ENCODE data around the gene NEDD4L.
A peak's percentile ranks its signal among the peaks of the same experiment; 100 is the strongest.

The NEDD4L gene

DNA sequence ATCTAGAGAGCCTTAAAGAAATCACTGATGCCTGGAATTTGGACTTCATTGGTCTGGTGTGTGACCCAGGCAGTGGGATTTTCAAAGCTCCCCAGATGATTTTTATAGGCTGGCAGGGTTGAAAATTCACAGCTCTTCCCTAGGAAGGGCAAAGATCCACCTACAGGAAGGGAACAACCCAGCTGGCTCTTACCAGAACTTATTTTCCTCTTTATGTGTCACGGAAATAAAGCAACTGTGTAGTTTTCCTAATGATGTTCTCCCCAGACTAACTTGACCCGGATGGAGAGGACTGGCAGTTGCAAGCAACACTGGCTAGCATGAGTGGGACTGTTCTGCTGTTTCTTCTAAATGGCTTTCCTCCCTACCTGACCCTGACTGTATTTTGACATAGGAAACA lies 349.3 kb downstream of the NEDD4L start:
- DNase-seq = no peak

GRCh38 chr18:58394046-58394445 lies 350.0 kb downstream of the NEDD4L start:
- Mint-ChIP-seq H3K4me1 (peaks cover 0 to 5% of the 10 kb centered on the region in 2 donors), H3K27me3 (no peaks in the 10 kb centered on the region), H3K4me3 (no peak overlapping the region), H3K36me3 (peaks cover 0 to 3% of the 10 kb centered on the region in 2 donors), H3K27ac (no peak overlapping the region), H3K9me3 (no peaks in the 10 kb centered on the region)
- ATAC-seq (replicated peaks) (no peak), DNase-seq (no peak)

More for the DNA sequence above, 349.3 kb downstream of the NEDD4L start:
- Mint-ChIP-seq H3K4me3 (no peak overlapping the region), H3K9me3 (no peaks in the 10 kb centered on the region), H3K4me1 (peaks cover 0 to 5% of the 10 kb centered on the region in 2 donors), H3K36me3 (peaks cover 0 to 7% of the 10 kb centered on the region in 2 donors), H3K27me3 (no peaks in the 10 kb centered on the region), H3K27ac (no peak overlapping the region)
- no peak for ATAC-seq (replicated peaks)

GRCh38 chr18:58394602-58395425 lies 350.8 kb downstream of the NEDD4L start:
- H3K36me3 Mint-ChIP-seq = no peaks in the 10 kb centered on the region
- no peak overlapping the region for H3K4me3 Mint-ChIP-seq
- peaks cover 0 to 5% of the 10 kb centered on the region in 2 donors for H3K4me1 Mint-ChIP-seq
- no peak for DNase-seq
- no peaks in the 10 kb centered on the region for H3K27me3 Mint-ChIP-seq
- H3K27ac Mint-ChIP-seq = no peak overlapping the region
- no peaks in the 10 kb centered on the region for H3K9me3 Mint-ChIP-seq
- no peak for ATAC-seq (replicated peaks)

GRCh38 chr18:58396144-58396543 lies 352.1 kb downstream of the NEDD4L start:
- H3K27ac Mint-ChIP-seq = no peak overlapping the region
- DNase-seq = no peak
- no peaks in the 10 kb centered on the region for H3K36me3 Mint-ChIP-seq
- H3K4me1 Mint-ChIP-seq = peaks cover 0 to 7% of the 10 kb centered on the region in 2 donors
- H3K4me3 Mint-ChIP-seq = no peak overlapping the region
- H3K27me3 Mint-ChIP-seq = no peaks in the 10 kb centered on the region
- no peaks in the 10 kb centered on the region for H3K9me3 Mint-ChIP-seq
- no peak for ATAC-seq (replicated peaks)

DNA sequence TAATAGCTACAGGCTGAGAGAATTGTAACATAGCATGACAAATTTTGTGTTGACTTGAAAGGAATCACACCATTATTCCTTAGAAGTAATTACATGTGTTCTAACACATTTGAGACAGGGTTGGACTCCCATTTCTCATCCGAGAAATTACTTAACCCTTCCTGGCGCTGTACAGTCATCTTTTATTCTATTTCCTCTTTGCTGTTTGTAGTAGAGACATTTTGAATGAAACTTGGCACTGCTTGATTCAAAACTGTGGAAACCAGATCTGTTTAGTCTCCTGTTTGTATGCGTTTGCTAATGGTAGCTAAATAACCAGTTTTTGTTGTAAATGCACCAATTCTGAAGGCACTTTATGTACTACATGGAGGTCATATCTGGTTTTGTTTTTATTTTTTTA lies 352.9 kb downstream of the NEDD4L start:
- no peak for DNase-seq
- Mint-ChIP-seq H3K36me3 (no peaks in the 10 kb centered on the region), H3K27ac (no peak overlapping the region), H3K9me3 (no peaks in the 10 kb centered on the region), H3K4me3 (no peak overlapping the region), H3K27me3 (no peaks in the 10 kb centered on the region), H3K4me1 (peaks cover 0 to 7% of the 10 kb centered on the region in 2 donors)
- no peak for ATAC-seq (replicated peaks)

DNA sequence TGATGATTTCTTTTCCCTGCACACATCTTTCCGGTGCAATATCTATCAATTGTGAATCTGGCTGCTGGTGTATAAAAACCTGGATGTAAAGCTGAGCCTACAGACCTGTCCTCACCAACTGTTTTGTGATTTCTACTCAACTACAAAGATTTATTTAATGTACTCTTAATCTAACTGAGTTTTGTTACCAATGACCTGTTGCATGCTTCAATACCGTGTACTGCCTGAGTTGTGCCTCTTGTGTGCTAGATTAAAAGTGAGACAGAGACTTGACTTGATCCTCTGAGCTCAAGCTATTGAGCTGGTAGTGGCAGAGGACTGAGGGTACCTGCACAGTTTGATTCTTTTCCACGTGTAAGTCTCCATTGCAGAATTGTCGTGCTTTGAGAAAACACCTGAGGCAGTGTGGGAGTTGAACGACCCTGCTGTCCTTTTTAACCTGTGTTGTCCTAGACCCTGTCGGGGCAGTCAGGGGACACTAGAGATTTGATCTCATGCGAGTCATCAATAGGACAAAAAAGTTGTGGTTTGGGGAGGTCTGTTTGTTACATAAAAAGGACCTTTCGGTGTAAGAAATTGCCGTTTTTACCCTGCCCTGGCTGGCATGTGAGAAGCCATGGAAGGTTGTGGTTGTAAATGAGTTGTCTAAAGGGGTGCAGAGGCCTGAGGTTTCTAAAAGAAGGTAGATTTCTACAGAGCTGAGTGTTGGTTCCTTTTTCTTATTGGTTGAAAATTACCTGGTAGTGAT lies 353.5 kb downstream of the NEDD4L start:
- Mint-ChIP-seq H3K4me3 (no peak overlapping the region), H3K27ac (no peak overlapping the region), H3K27me3 (no peaks in the 10 kb centered on the region), H3K36me3 (no peaks in the 10 kb centered on the region), H3K9me3 (no peaks in the 10 kb centered on the region), H3K4me1 (peaks cover 0 to 7% of the 10 kb centered on the region in 2 donors)
- ATAC-seq (replicated peaks) (peak in 1 of 2 donors; percentile 38), DNase-seq (no peak)

DNA sequence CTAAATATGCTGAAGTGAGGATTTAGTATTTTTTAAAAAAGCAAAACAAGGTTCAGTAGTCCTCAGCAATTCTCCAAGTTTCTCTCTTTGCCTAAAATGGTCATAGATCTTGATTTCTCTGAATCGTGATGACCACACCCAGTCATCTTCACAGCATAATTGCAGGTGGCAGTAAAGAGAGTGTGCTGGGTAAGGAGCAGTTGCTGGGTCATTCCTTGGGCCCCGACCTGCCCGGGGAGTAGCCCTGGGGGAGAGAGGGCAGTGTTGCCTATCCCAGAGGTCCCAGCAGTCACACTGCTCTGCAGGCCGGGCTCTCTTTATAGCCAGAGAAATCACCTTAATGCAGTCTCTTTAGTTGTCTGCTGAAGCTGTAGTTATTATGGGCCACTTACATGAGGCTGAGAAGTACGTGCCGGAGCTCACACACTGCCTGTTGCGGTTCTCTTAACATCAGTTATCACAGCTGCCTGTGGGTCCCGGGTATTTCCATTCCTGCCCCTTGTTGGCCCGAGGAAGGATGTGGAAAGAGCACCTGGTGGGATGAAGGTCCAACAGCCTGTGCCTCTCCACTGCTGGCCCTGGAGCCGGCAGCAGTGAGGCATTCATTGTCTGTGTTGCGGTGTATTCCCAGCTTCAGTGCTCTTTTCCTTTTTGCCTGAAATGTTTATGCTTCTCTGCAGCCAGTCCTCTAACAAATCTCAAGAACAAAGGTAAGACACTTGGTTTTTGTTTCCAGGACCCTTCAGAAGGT lies 354.8 kb downstream of the NEDD4L start:
- DNase-seq (no peak), ATAC-seq (replicated peaks) (no peak)
- H3K4me1 Mint-ChIP-seq = peaks cover 0 to 9% of the 10 kb centered on the region in 2 donors
- no peaks in the 10 kb centered on the region for H3K27me3 Mint-ChIP-seq
- H3K36me3 Mint-ChIP-seq = no peaks in the 10 kb centered on the region
- no peaks in the 10 kb centered on the region for H3K9me3 Mint-ChIP-seq
- no peak overlapping the region for H3K4me3 Mint-ChIP-seq
- H3K27ac Mint-ChIP-seq = no peak overlapping the region

DNA sequence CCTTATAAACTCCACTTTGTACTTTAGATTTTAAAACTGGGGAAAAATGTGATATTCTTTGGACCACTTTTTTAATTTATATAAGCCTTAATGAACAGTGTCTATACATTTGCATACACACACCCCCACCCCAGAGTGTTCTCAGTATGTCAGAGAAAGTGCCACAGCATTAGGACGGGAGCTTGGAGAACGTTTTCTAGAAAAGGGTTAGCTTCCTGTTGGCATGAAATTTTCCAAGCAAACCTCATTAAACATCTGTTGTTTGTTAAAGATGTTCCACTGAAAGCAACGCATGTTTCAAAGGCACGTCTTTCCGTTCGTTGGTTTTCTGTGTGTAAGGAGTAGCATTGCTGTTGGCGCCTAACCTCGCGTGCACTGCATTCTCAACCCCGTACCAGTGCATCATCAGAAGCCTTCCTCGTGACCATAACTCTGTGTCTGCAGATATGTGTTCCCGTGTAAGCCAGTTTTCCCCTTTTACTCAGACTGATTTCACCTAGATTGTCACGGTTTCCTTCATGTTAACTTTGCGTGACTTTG lies 356.4 kb downstream of the NEDD4L start:
- no peak overlapping the region for H3K4me3 Mint-ChIP-seq
- ATAC-seq (replicated peaks) (no peak), DNase-seq (no peak)
- H3K9me3 Mint-ChIP-seq = no peaks in the 10 kb centered on the region
- H3K27me3 Mint-ChIP-seq = no peaks in the 10 kb centered on the region
- H3K4me1 Mint-ChIP-seq = peaks cover 0 to 9% of the 10 kb centered on the region in 2 donors
- H3K27ac Mint-ChIP-seq = no peak overlapping the region
- no peaks in the 10 kb centered on the region for H3K36me3 Mint-ChIP-seq

- H3K27ac Mint-ChIP-seq = no peak overlapping the region
- H3K27me3 Mint-ChIP-seq = no peaks in the 10 kb centered on the region
- H3K4me1 Mint-ChIP-seq = peaks cover 0 to 9% of the 10 kb centered on the region in 2 donors
- DNase-seq = no peak
- no peaks in the 10 kb centered on the region for H3K36me3 Mint-ChIP-seq
- no peaks in the 10 kb centered on the region for H3K9me3 Mint-ChIP-seq
- no peak overlapping the region for H3K4me3 Mint-ChIP-seq
- no peak for ATAC-seq (replicated peaks)
Observed at GRCh38 chr18:58401191-58401590, 357.2 kb downstream of the NEDD4L start.

- no peak overlapping the region for H3K27ac Mint-ChIP-seq
- no peaks in the 10 kb centered on the region for H3K9me3 Mint-ChIP-seq
- ATAC-seq (replicated peaks) (no peak), DNase-seq (no peak)
- no peaks in the 10 kb centered on the region for H3K27me3 Mint-ChIP-seq
- H3K4me3 Mint-ChIP-seq = no peak overlapping the region
- no peaks in the 10 kb centered on the region for H3K36me3 Mint-ChIP-seq
- H3K4me1 Mint-ChIP-seq = peaks cover 0 to 9% of the 10 kb centered on the region in 2 donors
Observed at GRCh38 chr18:58402247-58402646, 358.2 kb downstream of the NEDD4L start.

GRCh38 chr18:58402951-58403702 lies 359.1 kb downstream of the NEDD4L start:
- Mint-ChIP-seq H3K4me1 (peaks cover 0 to 4% of the 10 kb centered on the region in 2 donors), H3K27ac (peak overlapping the region; percentile 14), H3K9me3 (no peaks in the 10 kb centered on the region), H3K27me3 (no peaks in the 10 kb centered on the region), H3K36me3 (no peaks in the 10 kb centered on the region), H3K4me3 (no peak overlapping the region)
- no peak for DNase-seq
- ATAC-seq (replicated peaks) = peak in 1 of 2 donors; percentile 39

DNA sequence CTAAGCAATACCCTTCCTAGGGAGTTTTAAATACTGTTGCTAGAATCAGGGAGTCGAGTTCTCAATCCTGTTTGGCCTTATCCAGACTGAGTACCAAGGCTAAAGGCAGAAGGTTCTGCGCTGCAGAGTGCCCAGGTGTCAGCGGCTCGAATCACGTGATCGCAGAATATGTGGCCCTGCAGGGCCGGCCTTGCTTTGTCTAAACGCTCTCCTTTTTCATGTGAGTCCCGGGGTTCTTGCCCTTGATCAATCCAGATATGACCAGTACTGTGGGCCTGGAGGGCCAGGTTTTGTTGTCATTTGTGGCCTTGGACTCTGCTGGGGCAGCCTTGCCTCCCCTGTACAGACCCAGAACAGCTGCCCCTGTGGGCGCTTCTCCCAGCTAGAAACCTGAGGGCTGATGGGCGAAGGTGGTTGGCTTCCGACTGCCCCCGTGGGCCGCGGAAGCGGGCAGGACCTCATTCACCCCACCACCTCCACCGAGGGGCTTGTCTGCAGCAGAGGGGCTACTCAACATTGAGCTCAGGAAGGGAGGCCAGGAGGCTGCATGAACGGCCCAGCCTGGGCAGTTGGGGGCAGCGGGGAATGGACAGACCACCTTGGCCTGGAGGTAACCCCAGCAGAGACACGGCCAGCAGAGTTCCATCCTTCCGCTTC lies 359.9 kb downstream of the NEDD4L start:
- Mint-ChIP-seq H3K9me3 (no peaks in the 10 kb centered on the region), H3K27ac (no peak overlapping the region), H3K36me3 (no peaks in the 10 kb centered on the region), H3K27me3 (no peaks in the 10 kb centered on the region), H3K4me1 (peaks cover 0 to 4% of the 10 kb centered on the region in 2 donors), H3K4me3 (no peak overlapping the region)
- ATAC-seq (replicated peaks) = no peak
- no peak for DNase-seq

- Mint-ChIP-seq H3K27me3 (no peaks in the 10 kb centered on the region), H3K9me3 (no peaks in the 10 kb centered on the region), H3K4me3 (no peak overlapping the region), H3K27ac (no peak overlapping the region), H3K4me1 (peaks cover 0 to 2% of the 10 kb centered on the region in 2 donors), H3K36me3 (no peaks in the 10 kb centered on the region)
- ATAC-seq (replicated peaks) (no peak), DNase-seq (no peak)
Observed at GRCh38 chr18:58405107-58405898, 361.3 kb downstream of the NEDD4L start.

All from stimulated activated naive B cell treated with anti-CD40 and anti-IgM and Interleukin-4, amounts not matched to agents 10 μg/mL and 1 μg/mL and 100 μg/mL, for 72 hours (primary cell).